RKO (cell line): Measurements from ENCODE around the gene RIF1.

ENCODE experiments used
- DNase-seq: peaks from one replicate; pipeline ENCODE4 v3.0.0-alpha.2; 2016; ENCODE audit warnings: low spot score

Gene RIF1

DNA sequence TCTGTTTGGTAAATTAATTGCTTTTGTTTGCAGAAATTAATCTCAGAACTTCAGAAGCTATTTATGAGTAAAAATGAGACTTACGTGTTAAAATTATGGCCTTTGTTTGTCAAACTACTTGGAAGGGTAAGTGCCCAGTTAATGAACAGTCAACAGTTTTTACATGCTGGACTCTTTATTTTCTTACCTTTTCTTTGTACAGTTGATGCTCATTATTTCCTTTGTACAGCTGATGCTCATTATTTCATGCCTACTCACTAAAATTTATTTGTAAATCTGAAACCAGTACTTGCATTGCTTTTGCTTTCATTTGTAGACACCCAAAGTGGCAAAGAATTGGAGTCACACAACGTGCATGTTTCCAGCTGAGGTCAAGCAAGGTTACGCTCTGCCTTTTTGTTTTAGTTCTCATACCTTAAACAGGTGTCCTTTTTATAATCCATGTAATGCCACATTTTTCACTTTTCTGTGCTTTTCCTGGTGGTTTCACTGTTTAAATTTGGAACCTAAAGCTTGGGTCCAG is 13.3 kb downstream of the RIF1 start:
- no peak for DNase-seq

DNA sequence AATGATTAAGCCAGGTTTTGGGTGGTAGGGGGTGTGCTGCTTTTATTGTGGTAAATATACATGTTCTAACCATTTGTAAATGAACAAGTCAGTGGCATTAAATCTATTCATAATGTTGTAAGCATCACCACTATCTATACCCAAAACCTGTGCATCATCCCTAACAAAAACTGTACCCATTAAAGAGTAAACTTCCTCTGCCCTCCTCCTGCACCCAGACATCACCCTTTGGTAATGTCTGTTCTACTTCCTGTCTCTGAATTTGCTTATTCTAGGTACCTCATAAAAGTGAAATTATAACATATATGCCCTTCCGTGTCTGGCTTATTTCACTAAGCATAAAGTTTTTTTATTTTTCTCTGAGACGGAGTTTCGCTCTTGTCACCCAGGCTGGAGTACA is 14.1 kb downstream of the RIF1 start:
- DNase-seq, result no peak

DNA sequence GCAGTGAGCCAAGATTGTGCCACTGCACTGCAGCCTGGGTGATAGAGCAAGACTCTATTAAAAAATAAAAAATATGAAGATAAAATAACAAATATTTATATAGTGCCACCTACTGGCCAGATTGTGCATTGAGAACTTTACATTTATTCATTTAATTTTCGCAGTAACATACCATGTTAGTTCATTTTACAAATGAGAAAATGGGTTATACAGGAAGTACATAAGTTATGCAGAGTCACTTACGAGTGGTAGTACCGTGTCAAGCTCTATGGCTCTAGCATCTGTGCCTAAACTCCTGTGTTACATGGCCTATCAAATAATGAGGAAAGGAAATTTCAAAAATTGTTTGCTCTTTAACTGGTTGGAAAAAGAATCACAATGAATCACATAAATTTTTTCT is 27.9 kb downstream of the RIF1 start:
- DNase-seq, result peak; percentile 55

DNA sequence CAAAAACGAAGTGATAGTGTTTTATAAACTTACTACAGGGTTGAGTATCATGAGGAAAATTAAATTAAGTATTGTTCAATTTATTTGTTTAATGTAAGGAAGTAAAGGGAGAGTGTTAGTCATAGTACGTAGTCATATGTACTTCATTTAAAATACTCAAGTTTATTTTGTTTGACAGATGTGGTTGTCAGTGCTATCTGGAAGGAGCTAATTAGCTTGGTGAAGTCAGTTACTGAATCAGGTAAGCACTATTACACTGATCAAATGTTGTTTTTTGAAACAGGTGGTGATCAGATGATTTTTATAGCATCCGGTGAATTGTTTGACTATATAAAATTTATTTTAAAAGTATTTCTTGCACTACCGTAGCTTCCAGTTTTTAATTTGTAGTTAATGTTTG is 28.8 kb downstream of the RIF1 start:
- no peak for DNase-seq

DNA sequence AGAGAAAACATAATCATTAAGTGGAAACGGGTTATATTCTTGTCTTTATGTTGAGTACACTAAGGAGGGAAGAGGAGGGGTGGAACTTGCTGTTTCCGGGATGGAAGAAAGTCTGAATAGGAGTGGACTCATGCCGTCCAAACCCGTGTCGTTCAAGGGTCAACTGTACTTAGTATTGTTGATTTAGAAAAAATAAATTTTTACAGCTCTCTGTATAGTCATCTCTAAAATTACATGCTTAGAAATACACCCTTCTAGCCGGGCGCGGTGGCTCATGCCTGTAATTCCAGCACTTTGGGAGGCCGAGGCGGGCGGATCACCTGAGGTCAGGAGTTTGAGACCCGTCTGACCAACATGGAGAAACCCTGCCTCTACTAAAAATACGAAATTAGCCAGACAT is 29.4 kb downstream of the RIF1 start:
- DNase-seq, result no peak

DNA sequence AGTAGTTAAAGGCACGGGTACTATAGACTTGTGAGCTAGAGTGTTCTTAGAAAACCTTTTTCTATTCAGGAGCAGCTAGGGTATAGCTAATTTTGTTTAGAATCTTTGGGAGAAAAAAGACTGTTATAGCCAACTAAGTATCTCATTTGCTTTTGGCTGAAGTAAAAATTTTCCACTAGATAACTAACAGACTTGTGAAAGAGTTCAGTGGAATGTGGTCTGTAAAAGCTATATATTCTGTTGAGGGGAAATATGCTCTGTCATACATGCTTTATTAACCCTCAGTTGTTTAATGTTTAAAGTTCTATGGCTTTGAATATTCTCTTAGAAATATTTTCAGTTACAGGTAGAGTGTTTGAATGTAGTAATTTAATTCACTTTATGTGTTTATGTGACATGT is 49.7 kb downstream of the RIF1 start:
- DNase-seq, result no peak

DNA sequence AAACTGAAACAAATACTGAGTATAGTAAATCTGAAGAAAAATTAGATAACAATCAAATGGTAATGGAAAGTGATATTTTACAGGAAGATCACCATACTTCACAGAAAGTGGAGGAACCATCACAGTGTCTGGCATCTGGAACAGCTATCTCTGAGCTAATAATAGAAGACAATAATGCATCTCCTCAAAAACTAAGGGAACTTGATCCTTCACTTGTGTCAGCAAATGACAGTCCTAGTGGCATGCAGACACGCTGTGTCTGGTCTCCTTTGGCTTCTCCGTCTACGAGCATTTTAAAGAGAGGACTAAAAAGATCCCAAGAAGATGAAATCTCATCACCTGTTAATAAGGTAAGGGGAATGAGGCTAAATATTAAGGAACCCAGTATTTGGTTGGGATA is 56.1 kb downstream of the RIF1 start:
- DNase-seq, result no peak

DNA sequence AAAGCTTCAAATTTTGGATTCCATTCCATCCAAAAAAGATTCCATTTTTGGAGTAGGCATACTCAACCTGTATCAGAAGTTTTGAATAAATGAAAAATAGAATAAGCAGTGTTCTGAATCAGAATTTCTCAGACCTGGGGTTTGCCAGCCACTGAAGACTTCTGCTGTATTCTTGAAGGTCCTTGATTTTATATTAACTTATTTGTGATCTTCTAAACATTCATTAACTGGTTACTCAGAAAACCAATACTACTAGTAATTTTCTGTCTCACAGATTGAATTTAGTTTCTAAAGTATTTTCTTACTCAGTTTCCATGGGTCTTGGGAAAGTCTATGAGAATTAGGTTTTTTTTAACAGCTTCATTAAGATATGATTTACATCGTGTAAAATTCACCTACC is 60.9 kb downstream of the RIF1 start:
- DNase-seq, result no peak

DNA sequence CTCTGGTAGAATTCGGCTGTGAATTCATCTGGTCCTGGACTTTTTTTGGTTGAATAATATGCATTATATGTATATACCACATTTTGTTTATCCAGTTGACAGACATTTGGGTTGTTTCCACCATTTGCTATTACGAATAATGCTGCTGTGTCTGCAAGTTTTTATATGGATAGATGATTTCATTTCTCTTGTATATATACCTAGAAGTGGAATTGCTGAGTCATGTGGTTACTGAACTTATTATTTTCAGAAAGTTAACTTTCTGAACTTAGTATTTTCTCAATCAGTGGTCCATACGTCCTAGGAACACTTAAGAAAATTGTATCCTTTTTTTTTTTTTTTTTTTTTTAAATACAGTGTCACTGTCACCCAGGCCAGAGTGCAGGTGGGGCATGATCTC is 63.3 kb downstream of the RIF1 start:
- no peak for DNase-seq

DNA sequence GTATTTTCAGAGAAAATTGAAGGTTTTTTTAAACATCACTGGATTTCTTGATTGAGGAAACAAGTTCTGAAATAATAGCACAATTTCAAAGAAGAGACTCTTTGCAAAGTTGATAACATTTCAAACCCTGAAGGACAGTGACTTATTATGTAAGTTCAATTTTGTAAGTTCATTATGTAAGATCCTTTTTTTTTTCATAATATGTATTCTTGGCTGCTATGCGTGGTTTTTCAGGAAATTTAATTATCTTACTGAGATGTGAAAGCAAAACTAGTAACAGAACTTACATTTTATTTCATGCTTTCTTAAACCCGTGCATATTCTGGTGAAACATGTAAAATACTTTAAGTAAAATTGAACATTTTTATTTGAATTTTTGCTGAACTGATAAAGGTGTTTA is 65.4 kb downstream of the RIF1 start:
- no peak for DNase-seq

DNA sequence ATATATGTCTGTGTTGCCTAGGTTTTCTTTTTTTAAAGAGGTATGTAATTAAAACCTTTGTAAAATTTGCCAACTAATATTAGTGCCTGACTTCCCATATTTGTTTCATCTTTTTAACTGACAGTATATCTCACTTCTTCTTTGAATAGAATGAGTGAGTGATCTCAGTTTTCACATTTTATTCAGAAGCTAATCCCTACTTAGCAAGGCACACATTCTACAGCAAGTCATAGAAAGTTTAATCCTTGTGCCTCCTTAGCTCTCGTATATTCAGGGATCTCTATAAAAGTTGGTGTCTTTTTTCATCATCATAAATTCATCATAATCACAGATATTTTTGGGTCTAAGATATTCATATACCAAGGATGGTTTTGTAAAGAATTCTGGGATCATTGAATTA is 66.6 kb downstream of the RIF1 start:
- no peak for DNase-seq

DNA sequence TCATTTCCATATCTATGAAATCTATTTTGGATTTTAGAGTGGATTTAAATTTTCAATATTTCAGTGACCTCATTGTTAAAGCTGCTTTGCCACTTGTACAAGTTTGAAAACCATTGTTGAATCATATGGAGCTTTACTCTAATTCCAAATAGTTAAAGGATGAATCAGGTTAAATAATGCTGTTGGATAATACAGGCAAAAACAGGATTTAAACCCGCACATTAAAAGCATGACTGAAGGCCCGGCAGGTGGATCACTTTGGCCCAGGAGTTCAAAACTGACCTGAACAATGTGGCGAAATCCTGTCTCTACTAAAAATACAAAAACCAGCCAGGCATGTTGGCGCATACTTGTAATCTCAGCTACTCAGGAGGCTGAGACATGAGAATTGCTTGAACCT is 68.3 kb downstream of the RIF1 start:
- peak; percentile 18 for DNase-seq

DNA sequence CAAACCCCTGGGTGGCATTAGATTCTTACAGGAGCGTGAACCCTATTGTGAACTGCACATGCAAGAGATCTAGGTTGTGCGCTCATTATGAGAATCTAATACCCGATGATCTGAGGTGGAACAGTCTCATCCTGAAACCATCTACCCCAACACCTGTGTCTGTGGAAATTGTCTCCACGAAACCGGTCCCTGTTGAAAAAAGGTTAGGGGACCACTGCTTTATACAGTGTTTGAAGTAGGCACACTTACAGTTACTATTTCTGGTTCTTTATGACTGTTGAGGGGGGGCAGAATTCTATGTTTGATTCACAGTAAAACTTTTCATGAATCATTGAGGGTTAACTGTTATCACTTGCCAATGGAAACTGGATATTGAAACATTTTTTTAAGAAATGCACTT is 72.0 kb downstream of the RIF1 start:
- no peak for DNase-seq

DNA sequence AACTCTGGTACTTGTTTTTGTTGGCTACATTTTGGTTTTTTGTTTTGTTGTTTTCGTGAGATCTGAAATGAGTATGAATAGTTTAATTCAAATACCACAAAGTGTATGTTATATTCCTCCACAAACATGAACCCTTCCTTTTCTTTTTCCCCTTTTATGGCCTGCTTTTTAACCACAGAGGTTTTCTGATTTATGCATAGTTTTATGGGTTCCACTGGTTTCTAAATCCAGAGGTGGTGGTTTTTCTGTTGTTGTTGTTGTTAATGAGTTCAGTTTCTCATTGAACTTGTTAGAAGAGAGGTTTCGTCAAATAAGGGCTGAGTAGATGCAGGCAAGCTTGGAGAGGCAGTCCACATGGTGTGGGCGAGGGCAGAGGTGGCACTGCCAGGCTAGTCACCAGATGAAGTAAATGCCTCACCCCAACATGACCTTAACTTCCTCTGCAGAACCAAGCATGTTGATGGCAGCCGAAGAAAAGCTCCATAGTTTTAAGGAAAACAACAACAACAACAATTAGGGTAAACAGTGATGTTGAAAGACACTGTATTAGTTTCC is 72.5 kb downstream of the RIF1 start:
- no peak for DNase-seq

DNA sequence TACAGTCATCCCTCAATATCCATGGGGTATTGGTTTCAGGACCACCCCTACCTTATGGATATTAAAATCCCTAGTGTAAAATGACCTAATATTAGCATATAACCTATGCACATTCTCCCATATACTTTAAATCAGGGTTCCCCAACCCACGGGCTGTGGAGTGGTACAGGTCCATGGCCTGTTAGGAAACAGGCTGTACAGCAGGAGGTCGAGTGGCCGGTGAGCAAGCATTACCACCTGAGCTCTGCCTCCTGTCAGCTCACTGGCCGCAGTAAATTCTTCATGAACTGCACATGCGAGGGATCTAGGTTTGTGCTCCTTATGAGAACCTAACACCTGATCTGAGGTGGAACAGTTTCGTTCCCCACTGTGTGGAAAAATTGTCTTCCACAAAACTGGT is 73.8 kb downstream of the RIF1 start:
- no peak for DNase-seq

DNA sequence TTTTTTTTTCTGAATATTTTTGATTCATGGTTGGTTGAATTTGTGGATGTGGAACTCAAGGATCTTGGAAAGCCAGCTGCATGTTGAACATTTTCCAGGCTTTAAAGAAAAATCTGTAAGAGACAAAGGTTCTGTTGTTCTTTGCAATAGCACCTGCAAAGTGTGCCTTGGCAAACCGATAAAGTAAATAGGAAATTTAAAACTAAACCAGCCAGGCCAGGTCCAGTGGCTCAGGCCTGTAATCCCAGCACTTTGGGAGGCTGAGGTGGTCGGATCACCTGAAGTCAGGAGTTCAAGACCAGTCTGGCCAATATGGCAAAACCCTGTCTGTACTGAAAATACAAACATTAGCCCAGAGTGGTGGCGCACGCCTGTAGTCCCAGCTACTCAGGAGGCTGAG is 74.4 kb downstream of the RIF1 start:
- DNase-seq, result no peak

DNA sequence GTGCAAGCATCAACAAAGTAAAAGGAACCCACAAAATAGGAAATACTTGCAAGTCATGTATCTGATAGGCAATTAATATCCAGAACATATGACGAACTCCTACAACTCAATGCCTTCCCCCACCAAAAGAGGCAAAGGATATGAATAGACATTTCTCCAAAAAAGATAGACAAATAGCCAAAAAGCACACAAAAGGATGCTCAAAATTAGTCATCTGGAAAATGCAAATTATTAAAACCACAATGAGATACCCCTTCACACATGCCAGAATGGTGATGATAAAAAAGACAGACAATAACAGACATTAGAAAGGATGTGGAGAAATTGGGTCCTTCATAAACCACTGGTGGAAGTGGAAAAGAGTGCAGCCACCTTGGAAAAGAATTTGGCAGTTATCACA is 76.4 kb downstream of the RIF1 start:
- no peak for DNase-seq

DNA sequence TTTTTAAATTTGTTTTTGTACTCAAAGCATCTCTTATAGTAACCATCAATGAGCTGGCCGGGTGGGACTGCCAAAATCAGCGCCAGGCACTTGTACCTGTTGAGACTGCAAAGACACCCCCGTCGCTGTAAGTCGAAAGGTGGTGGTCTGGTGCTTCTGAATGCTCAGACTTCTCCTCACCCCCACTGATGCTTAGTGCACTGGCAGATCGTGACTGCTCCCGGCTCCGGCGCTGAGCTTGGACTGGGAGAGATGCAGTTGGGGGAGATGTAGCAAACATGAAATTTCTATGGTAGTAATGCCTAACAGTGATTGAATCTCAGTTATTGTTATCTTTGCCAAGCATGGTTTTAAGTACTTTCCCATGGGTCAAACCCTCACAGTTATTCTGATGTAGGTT is 80.6 kb downstream of the RIF1 start:
- no peak for DNase-seq

DNA sequence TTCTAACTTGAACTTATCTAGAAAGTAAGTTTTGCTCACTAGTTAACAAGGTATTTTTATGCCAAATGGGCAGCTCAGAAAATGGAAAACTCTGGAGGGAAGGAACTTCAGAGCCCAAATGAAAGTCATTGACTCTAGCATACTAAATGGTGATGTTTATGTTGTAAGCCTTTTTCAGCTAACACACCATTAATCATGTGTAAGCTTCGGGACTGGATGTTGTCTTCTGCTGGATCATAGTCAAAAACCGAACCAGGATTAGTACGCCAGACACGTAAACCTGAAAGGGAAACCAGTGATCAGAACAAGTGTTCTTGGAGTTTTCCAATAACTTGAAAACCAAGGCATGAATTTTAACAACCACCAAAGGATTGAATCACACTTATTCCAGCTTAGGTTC is 81.8 kb downstream of the RIF1 start:
- DNase-seq, result no peak

DNA sequence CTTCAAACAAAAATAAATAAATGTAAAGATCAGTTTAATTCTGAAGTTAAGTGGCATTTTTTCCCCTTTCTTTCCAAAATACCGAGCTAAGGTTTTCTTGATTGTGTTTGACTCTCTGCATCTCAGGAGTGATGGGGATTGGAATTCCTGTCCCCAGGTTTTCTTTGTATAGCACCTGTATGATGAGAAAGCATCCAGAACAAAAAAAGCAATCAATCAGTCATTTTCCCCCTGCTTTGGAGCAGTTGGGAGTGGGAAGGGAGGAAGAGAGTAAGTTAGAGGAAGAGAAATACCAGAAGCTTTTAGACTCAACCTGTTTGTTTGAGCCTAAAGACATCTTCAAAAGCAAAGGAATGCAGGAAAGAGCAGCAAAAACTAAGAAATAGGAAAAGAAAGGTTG is 88.5 kb downstream of the RIF1 start:
- DNase-seq, result no peak

DNA sequence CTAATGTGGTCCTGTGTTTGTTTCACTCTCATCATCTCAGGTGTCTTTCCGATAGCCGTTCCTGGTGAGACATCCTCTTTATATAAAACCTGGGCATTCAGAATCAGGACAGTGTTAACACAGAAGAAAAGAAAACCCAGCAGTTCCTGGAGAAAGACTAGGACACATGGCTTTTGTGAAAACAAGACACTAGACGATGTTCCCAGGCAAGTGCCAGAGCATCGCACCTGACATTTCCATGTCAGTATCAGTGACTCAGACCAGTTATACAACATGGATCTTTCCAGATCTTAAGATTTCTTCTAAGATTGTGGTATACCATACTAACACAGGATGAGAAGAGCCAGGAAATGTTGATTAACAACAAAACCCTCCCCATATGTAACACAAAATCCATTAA is 96.5 kb downstream of the RIF1 start:
- no peak for DNase-seq

DNA sequence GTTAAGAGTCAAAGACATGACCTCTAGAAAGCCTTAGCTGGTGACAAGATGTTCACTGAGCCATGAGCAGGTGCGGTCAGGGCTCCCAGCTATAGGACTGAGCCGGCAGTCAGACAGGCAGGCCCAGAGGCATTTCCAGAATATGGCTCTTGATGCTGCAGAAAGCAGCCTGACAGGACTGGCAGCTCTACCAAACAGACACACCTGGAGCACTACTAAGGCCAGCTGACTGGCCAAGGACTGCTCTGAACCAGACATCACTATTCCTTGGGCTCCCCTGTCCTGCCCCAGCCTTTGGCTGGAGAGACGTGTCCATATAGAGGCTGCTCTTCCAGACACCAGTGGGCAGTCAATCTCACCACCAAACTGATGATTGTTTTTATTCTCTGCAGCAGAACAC is 98.8 kb downstream of the RIF1 start:
- DNase-seq, result no peak

DNA sequence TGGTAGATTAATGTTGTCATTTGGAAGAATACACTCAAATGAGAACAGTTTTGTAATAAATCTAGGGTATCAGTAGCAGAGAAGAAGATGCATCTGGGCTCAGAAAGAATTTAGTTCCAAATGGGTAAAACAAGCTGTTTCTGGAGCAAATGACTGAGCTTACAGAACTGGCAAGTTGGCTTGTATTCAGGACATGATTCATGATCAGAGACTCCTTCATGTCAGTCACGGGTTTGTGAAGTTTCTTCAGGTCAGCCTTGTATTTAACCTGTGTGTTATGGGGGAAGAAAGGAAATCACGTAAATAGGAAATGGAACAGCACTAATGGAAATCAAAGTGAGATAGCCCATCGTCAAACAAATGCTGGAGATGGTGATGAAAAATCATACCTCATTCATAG is 109.1 kb downstream of the RIF1 start:
- peak; percentile 8 for DNase-seq

DNA sequence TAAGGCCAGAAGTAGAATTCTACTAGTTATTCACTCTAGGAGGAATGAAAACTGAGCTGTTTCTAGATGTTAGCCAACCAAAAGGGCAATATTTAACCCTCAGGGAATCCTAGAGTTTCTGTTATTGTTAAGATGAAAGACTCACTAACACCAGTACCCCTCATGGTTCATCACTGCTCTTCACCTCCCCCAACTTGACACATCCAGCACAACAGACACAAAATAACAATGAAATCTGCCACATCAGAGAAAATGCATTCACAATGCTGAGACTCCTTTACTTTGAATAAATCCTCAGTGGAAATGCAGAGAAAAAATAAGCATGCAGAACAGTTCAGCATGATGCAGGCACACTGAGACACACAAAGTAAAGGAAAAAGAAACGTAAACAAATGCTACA is 111.3 kb downstream of the RIF1 start:
- DNase-seq, result no peak

DNA sequence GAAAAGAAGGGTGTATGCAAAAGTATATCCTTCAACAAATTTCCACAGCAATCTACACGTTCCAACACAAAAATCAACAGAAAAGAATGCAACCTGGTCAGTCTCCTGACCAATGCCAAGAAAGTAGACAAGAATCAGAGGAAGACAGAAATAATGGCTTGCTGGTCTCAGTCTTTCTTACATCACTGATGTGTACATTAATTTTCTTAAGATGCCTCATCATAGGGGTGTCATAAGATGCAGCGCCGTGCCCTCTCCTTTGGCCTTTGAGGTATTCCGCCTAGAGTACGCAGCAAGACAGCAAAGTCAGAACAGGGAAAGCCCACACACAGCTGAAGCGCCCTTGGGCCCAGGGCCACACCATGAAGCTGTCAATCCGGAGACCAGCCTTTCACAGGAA is 112.9 kb downstream of the RIF1 start:
- no peak for DNase-seq
